Eye (tissue), 1 donor: ENCODE results near the gene FBN3.
"Not testable (repeated sequence)": the region's sequence is repeated elsewhere in the genome, so short reads cannot be mapped to it uniquely, and the experiment has no call there.

ENCODE experiments used
- DNase-seq: peaks from one replicate; pipeline ENCODE4 v3.0.0-alpha.2; 2015

The FBN3 gene

DNA sequence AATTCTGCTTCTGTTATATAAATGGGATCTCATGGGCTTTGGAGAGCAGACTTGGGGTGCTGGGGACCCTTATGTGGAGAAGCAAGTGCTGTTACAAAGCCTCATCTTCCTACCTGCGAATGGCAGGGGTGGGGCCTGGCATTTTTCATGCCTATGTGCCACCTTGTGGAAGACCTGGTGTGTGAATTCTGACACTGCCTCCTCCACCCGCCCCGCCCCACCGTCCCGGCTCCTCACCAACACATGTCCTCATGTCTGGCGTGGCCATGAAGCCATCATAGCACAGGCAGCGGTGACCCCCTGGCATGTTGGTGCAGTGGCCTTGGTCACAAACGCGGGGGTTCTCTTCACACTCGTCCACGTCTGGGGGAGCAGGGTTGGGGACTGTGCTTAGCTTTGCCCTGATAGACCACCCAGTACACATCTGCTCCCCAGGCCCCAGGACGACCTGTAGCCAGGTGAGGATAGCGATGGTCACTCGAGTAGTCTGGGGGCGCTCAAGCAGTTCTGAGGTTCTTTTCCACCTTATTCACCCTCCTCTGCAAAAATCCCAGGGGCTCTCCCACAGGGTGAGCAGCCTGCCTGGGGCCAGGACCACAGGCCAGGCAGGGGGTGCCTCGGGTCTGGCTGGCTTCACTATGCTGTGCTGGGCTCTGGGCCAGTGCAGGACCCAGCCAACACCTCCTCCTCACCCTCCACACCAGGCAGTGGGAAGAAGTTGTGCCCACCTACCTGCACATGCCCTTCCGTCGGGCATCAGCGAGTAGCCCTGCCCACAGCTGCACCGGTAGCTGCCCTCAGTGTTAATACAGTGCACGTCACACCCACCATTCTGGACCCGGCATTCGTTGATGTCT lies 32.7 kb downstream of the FBN3 start:
- no peak for DNase-seq

DNA sequence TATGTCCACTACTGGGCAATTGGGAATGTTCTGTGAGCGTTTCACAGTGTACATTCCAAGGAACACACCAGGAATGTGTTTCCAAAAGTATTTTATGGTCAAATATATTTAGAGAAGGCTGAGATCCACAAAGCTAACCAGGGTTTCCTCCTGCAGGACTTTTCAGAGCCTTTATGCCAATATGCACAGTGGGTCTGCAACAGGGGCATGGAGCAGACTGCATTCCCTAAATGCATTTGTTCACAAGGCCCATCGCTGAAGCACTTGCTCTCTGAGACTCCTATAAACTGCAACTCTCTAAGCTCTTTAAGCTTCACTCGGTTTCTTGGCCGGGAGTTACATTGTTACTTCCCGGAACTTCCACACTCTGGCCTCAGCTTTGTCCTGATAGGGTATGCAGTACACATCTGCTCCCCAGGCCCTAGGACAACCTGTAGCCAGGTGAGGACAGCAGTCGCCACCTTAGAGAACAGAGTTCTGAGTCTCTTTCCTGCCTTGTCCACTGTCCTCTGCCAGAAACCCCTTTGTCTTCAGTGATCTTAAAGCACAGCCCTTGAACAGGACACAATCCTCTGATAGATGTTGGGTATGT lies 33.5 kb downstream of the FBN3 start:
- DNase-seq = no peak

DNA sequence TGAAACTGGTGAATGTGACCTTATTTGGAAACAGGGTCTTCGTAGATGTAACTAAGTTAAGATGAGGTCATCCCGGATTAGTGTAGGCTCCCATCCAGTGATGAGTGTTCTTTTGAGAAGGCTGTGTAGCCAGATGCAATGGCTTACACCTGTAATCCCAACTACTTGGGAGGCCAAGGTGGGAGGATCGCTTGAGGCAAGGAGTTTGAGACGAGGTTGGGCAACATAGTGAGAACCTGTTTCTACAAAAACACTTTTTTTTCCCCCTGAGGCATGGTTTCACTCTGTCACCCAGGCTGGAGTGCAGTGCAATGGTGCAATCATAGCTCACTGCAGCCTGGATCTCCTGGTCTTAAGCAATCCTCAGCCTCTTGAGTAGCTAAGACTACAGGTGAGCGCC lies 36.4 kb downstream of the FBN3 start:
- no peak for DNase-seq

DNA sequence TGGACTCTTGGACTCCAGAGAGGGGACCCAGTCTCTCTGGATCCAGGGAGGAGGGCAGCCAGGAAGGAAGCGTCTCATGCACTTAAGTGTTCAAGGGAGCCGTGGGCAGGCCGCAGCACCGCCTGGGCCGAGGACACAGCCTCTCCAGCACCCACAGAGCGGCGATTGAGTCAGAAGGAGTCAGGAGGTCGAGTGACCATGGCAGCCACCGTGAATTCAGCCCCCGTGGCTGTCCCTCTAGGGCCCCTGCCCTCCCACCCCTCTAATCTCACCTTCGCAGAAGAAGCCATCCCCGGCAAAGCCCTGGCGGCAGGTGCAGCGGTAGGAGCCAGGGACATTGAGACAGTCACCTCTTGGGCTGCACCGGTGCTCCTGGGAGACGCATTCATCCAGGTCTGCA lies 38.0 kb downstream of the FBN3 start:
- no peak for DNase-seq

DNA sequence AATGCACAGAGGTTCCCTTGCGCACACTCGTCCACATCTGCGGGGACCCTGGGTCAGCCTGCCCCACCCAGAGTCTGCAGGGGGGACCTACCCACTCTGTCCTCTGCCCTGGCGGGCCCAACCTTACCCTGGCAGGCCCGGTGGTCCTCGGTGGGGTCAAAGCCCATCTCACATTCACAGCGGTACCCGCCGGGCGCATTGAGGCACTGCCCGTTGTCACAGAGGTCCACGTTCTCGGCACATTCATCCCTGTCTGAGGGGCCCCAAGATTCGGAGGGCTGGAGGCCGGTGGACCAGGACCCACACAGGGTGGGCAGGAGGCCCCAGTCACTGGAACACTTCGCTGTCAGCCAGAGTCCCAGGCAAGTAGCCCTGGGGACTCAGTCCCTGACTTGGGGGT lies 38.5 kb downstream of the FBN3 start:
- DNase-seq = no peak

DNA sequence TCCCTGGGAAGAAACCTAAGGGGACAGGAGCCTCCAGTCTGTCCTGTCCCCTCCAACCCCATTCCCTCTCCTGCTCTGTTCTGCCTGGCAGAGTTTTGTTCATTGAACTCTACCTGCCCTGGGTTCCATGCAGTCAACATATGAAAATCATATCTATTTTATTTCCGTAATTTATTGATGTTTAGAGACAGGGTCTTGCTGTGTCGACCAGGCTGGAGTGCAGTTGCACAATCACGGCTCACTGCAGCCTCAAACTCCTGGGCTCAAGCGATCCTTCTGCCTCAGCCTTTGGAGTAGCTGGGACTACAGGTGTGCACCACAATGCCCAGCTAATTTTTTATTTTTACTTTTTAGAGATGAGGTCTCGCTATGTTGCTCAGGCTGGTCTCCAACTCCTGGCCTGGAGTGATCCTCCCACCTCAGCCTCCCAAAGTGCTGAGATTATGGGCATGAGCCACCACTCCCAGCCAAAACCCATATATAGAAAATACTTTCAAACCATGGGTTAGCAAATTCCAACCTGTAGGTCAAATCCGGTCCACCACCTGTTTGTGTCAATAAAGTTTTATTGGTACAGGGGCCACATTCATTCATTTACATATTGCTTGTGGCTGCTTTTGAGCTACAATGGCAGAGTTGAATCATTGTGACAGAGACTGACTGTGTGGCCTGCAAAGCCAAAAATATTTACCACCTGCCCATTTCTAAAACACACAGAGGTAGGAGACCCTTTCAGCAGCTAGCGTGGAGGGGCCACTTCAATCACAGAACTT lies 39.3 kb downstream of the FBN3 start:
- DNase-seq = no peak

DNA sequence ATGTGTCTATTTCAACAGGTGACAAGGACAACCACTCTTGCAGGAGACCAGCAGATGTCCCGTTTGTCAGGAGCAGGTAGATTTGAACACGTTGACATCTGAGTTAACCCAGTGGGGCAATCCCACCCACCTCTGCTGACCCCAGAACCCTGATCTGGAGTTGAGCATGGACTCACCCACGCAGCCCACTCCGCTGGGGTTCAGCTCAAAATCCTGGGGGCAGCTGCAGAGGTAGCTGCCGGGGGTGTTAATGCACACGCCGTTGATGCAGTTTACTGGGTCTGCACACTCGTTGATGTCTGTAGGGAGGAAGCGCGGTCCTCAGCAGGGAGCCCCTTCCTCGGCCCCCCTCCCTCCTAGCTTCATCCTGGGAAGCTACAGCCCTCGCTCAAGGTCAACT lies 39.9 kb downstream of the FBN3 start:
- DNase-seq = no peak

DNA sequence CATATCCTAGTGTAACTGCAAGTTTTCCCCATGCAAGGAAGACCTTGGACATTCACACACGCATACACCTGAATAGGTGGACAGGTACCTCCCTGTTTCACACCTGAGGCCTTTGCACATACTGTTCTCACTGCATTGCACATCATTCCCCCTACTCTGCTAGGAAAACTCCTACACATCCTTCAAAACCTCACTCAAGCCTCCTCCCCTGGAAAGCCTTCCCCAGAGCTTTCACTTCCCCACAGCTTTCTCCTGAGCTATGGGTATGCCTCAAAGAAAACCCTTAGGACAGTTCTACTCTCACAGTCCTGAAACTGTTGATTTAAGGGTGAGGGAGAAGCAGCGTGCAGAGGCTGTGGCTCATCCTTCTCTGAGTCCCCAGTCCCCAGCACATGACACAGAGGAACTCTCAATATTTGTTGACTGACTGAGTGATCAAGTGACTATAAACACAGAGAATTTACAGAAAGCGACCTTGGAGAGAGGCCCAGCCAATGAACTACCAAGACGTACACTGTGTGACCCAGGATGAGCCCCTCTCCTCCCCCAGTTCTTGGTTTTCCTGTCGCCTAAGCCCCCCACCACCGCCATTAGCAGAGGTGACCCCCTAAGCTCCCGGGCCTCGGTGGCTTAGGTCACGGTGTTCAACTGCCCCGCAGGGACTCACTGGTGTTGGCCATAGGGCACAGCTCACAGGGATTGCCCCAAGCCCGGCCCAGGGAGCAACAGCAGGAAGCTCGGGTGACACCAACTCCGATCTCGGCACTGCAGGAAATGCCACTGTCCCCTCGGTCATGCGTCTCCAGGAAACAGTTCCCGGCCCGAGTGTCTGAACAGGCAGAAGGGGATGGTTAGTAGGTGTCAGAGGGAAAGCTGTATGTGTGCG lies 40.6 kb downstream of the FBN3 start:
- DNase-seq = no peak

DNA sequence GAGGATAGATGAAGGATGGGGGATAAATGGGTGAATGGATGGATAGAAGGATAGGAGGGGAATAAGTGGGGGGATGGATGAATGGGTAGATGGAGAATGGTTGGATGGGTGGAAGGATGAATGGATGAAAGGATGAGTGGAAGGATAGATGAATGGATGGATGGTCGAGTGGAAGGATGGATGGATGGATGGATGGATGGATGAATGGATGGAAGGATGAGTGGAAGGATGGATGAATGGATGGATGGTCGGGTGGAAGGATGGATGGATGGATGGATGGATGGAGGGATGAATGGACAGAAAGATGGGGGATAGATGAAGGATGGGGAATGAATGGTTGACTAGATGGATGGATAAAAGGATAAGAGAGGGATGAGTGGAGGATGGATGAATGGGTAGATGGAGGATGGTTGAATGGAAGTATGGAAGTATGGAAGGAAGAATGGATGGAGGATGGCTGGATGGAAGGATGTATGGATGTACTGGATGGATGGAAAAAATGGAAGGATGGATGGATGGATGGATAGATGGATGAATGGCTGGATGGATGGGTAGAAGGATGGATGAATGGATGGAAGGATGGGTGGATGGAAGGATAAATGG lies 42.0 kb downstream of the FBN3 start:
- no peak for DNase-seq

DNA sequence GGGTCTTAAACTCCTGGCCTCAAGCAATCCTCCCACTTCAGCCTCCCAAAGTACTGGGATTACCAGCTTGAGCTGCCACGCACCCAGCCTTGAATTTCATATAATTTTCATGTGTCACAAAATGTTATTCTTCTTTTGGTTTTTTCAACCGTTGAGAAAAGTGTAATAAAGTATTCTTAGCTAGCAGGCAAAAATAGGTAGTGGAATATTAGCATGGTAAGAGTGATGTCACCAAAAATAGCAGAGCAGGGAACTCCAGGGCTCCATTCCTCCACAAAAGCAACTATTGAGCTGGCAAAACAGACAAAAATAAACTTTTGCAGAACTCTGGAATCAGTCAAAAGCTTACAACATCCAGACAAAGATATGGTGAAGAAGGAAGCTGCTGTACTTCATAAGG lies 43.9 kb downstream of the FBN3 start:
- no peak for DNase-seq

DNA sequence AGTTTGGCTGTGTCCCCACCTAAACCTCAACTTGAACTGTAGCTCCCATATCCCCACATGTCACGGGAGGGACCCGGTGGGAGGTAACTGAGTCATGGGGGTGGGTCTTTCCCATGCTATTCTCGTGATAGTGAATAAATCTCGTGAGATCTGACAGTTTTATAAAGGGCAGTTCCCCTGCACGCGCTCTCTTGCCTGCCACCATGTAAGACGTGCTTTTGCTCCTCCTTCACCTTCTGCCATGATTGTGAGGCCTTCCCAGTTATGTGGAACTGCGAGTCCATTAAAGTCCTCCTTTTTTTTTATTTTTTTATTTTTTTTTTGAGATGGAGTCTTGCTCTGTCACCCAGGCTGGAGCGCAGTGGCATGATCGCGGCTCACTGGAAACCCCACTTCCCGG lies 47.5 kb downstream of the FBN3 start:
- not testable (repeated sequence) for DNase-seq

DNA sequence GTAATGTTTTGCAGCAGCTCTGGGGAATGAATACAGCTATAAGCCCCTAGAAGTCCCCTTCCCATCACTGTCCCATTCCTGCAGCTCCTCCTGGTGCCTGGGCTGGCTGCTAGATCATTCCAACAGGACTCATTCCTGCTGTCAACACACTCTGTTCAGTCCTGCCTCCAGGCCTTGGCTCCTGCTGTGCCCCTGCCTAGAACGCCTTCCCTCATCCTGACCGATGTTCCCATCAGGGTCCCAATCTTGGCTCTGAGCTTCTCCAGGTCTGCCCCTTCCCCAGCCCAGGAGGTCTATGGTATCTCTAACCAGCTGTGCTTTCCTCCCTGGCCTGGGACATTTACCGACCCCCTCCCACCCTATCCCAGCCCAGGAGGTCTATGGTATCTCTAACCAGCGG lies 48.1 kb downstream of the FBN3 start:
- DNase-seq = no peak

DNA sequence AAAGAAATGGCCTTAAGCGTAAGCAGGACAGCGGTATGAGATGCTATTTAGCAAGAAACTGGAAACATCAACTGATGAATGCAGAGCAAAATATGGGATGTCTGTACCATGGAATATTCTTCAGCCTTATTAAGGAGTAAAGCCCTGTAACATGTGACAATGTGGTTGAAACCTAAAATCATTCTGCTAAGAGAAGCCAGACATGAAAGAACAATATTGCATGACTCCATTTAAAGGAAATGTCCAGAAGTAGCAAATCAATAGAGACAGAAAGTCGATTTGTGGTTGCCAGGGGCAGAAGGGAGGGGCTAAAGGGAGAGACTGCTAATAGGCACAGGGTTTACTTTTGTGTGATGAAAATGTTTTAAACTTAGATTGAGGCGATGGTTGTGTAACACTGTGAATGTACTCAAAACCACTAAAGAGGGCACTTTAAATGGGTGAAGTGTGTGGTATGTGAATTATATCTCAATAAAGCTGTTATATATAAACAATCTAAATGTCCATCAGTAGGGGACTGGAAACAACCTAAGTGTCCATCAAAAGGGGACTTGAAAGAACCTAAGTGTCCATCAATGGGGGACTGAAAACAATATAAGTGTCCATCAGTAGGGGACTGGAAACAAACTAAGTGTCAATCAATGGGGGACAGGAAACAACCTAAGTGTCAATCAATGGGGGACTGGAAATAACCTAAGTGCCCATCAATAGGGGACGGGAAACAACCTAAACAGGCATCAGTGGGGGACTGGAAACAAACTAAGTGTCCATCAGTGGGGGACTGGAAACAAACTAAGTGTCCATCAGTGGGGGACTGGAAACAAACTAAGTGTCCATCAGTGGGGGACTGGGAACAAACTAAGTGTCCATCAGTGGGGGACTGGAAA lies 51.5 kb downstream of the FBN3 start:
- DNase-seq = no peak

DNA sequence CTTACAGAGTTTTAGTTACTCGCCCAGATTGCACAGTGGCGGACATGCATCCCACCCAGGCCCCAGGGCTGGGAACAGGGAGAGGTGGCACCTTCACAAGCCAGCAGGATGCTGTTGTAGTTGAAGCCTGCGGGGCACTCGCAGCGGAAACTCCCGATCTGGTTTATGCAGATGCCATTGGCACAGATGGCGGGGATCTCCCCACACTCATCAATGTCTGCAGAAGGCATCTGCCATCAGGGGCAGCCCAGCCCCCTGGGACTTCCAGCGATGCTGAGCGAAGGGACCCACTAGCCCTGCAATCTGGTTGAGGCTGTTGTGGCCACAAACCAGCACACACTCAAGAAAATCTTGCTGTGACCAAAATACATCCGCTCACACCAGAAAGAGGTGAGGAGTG lies 52.2 kb downstream of the FBN3 start:
- no peak for DNase-seq

DNA sequence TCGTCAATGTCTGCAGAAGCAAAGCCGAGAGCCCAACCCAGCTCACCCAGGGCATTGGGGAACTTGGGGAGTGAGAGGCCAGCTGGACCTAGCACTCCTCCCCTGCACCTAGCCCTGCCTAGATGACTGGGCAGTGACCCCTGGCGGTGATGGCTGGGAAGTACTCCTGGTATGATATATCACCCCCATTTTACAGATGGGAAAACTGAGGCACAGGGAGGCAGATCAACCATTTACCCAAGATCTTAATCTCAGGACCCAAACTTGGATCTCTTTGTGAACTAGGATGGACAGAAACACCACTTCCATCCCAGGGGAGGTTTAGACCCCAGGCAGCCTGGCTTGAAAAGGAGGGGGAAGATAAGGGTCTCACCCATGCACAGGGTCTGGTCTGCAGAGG lies 53.3 kb downstream of the FBN3 start:
- no peak for DNase-seq

DNA sequence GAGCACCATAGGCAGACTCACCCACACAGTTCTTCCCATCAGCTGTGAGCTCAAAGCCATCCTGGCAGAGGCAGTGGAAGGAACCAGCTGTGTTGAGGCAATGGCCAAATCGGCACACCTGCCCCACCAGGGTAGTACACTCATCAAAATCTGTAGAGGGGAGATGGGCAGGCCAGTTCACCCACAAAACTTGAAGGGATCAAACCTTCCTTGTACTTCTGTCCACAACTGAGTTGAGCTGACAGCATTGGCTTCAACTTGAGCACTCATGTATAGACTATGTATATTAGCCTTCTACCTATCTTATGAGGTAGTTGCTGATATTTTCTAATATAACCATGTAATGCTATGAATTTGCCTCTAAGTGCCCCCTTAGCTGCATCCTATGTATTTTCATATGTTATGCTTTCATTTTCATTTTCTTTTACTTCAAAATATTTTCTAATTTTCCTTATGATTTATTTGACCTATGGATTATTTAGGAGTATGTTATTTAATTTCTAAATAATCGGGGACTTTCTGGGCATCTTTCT lies 54.0 kb downstream of the FBN3 start:
- peak; percentile 25 for DNase-seq

DNA sequence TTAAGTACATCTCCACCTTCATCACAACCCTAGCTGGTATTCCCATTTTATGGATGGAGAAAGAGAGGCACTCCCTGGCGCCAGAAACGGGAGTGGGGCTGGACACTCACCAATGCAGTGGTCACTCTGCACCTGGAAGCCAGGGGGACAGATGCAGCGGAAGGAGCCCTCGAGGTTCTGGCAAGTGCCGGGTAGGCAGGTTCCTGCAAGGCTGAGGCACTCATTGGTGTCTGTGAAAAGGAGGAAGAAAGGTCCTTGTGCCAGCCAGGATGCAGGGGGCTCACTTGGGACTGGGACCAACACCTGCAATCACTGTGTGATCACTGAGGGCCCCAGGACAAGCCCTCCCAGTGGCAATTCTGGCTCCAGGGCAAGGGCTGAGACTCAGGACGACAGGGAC lies 55.1 kb downstream of the FBN3 start:
- DNase-seq = no peak

DNA sequence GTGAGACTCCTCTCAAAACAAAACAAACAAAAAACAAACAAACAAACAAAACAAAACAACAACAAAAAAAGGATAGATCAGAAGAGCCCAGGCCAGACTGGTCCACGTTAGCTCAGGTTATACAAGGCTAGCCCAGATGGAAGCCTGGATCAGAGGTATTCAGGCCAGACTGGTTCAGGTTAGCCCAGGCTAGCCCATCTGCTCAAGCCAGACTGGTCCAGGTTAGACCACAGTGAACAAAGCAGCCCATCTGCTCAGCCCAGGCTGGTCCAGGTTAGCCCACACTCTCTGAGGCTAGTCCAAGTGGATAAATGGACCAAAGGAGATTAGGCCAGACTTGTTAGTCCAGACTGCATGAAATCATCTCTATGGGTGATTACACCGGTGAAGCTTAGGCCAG lies 55.7 kb downstream of the FBN3 start:
- no peak for DNase-seq

DNA sequence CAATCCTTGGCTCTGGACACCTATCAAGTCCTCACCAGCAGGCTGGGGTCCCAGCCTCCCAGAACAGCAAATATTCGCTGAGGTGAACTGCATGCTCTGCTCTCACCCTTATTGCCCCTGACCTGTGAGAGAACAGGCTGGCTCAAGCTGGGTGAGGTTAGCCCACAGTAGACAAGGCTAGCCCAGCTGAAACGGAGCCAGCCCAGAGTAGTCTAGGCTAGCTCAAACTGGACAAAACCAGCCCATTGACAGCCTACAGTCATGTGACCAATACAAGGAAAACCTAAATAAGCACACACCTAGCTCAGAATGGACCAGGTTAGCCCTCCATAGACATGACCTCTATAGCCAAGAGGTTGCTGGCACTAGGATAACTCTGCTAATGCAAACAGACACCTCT lies 58.4 kb downstream of the FBN3 start:
- no peak for DNase-seq

DNA sequence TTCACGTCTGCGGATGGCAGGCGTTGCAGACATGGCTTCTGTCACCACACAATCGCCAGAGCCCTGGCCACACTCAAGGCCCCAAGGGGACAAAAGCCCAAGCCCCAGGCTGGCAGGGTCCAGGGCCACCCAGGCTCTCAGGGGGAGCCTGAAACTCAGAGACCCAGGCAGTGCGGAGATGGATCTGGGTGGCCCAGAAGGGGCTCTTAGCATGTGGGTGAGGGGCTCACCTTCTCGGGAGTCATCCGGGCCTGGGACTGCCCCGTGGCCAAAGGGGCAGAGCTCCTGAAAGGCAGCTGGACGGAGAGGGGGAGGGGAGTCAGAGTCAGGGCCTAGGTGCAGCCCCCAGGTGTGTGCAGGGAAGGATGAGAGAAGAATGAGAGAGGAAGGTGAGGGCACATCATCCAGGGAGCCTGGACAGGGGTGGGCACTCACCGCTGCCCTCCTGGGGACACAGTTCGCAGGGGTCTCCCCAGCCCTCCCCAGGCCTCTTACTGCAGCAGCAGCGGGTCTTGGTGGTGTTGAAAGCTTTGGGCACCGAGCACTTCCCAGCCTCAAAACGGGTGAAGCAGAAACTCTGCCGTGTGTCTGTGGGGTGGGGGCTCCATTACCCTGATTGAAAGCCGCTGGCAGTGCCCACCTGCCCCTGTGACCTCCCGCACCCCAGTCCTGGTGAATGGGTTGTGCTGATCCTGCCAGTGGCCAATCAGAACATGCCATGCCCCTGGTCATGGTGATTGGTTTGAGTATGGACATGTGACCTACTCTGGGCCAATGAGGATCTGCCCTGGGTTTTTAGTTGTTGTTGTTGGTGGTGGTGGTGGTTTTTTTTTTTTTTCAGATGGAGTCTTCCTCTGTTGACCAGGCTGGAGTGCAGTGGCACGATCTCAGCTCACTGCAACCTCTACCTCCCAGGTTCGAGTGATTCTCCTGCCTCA lies 59.5 kb downstream of the FBN3 start:
- DNase-seq = no peak
